ENCODE data around the gene POMC. TPM values are rescaled to one million over a fixed set of nuclear protein-coding genes. Genes with fewer than 3 reads are reported as not detected.
"Not testable (repeated sequence)": the region's sequence is repeated elsewhere in the genome, so short reads cannot be mapped to it uniquely, and the experiment has no call there.

POMC gene
- total RNA-seq, 1 donor from 2014 or later, result 7.5 TPM

GRCh38 chr2:25131567-25132298 lies 36.6 kb downstream of the POMC start:
- no peak for TF ChIP-seq CTCF (IDR thresholded peaks at IDR 0.05; ENCODE audit: borderline replicate concordance)

GRCh38 chr2:25131253-25131566 lies 37.2 kb downstream of the POMC start:
- Histone ChIP-seq H3K27me3 (ENCODE audit: low read depth) (peaks cover 5% of the 10 kb centered on the region), H3K4me3 (peak overlapping the region; percentile 59), H3K36me3 (peaks cover 4% of the 10 kb centered on the region), H3K9me3 (replicated peaks) (no peaks in the 10 kb centered on the region), H3K4me1 (peaks cover 27% of the 10 kb centered on the region), H3K27ac (replicated peaks) (no peak overlapping the region)
- no peak for DNase-seq
- TF ChIP-seq CTCF (IDR thresholded peaks at IDR 0.05; ENCODE audit: borderline replicate concordance), result no peak
- intact Hi-C loops (cut with micrococcal nuclease), result no loop called here

More at GRCh38 chr2:25131567-25132298, 36.6 kb downstream of the POMC start:
- H3K4me1 ChIP-seq, result peaks cover 27% of the 10 kb centered on the region
- intact Hi-C loops (cut with micrococcal nuclease), result no loop called here
- no peak overlapping the region for H3K27ac ChIP-seq (replicated peaks)
- peaks cover 5% of the 10 kb centered on the region for H3K27me3 ChIP-seq (ENCODE audit: low read depth)
- H3K36me3 ChIP-seq, result peaks cover 4% of the 10 kb centered on the region
- DNase-seq, result peak; percentile 27
- peak overlapping the region; percentile 59 for H3K4me3 ChIP-seq
- no peaks in the 10 kb centered on the region for H3K9me3 ChIP-seq (replicated peaks)

GRCh38 chr2:25129901-25130520 lies 38.4 kb downstream of the POMC start:
- Histone ChIP-seq H3K4me1 (peaks cover 27% of the 10 kb centered on the region), H3K9me3 (replicated peaks) (no peaks in the 10 kb centered on the region), H3K4me3 (no peak overlapping the region), H3K36me3 (no peaks in the 10 kb centered on the region), H3K27ac (replicated peaks) (no peak overlapping the region), H3K27me3 (ENCODE audit: low read depth) (peaks cover 5% of the 10 kb centered on the region)
- intact Hi-C loops (cut with micrococcal nuclease), result loop anchor here (2.0 kb wide), 1 partner anchor 157 kb away; no protein-coding TSS in a partner anchor
- no peak for TF ChIP-seq CTCF (IDR thresholded peaks at IDR 0.05; ENCODE audit: borderline replicate concordance)
- DNase-seq, result no peak

- no peaks in the 10 kb centered on the region for H3K9me3 ChIP-seq (replicated peaks)
- no peak for DNase-seq
- TF ChIP-seq CTCF (IDR thresholded peaks at IDR 0.05; ENCODE audit: borderline replicate concordance), result no peak
- peaks cover 3% of the 10 kb centered on the region for H3K36me3 ChIP-seq
- intact Hi-C loops (cut with micrococcal nuclease), result loop anchor here (2.0 kb wide), 1 partner anchor 155 kb away; no protein-coding TSS in a partner anchor
- H3K4me3 ChIP-seq, result no peak overlapping the region
- H3K27ac ChIP-seq (replicated peaks), result no peak overlapping the region
- peaks cover 27% of the 10 kb centered on the region for H3K4me1 ChIP-seq
- no peaks in the 10 kb centered on the region for H3K27me3 ChIP-seq (ENCODE audit: low read depth)
Measured at GRCh38 chr2:25127646-25128045, 40.7 kb downstream of the POMC start.

- H3K27me3 ChIP-seq (ENCODE audit: low read depth); H3K27ac ChIP-seq (replicated peaks); intact Hi-C loops (cut with micrococcal nuclease); H3K4me3 ChIP-seq; DNase-seq; H3K9me3 ChIP-seq (replicated peaks); H3K36me3 ChIP-seq: not testable (repeated sequence)
- peaks cover 23% of the 10 kb centered on the region for H3K4me1 ChIP-seq
Measured at GRCh38 chr2:25127071-25127470, 41.3 kb downstream of the POMC start.

- intact Hi-C loops (cut with micrococcal nuclease), result no loop called here
- no peaks in the 10 kb centered on the region for H3K27me3 ChIP-seq (ENCODE audit: low read depth)
Measured at GRCh38 chr2:25125976-25126375, 42.4 kb downstream of the POMC start.

More at GRCh38 chr2:25125976-25126375, 42.4 kb downstream of the POMC start:
- peaks cover 8% of the 10 kb centered on the region for H3K36me3 ChIP-seq
- TF ChIP-seq CTCF (IDR thresholded peaks at IDR 0.05; ENCODE audit: borderline replicate concordance), result no peak
- no peaks in the 10 kb centered on the region for H3K9me3 ChIP-seq (replicated peaks)
- DNase-seq, result no peak
- no peak overlapping the region for H3K27ac ChIP-seq (replicated peaks)
- H3K4me1 ChIP-seq, result peaks cover 13% of the 10 kb centered on the region
- H3K4me3 ChIP-seq, result no peak overlapping the region

Data from left ventricle myocardium inferior (tissue), 1 donor.